AML-193 (cell line): ENCODE data around the gene ZPBP2.
A peak's percentile ranks its signal among the peaks of the same experiment; 100 is the strongest.
"Not testable (repeated sequence)": the region's sequence is repeated elsewhere in the genome, so short reads cannot be mapped to it uniquely, and the experiment has no call there.

Experiments used
- DNase-seq, 2 experiments: peaks; one replicate each; lab custom pipeline; 2025; lab: John Stamatoyannopoulos, UW

Gene ZPBP2

DNA sequence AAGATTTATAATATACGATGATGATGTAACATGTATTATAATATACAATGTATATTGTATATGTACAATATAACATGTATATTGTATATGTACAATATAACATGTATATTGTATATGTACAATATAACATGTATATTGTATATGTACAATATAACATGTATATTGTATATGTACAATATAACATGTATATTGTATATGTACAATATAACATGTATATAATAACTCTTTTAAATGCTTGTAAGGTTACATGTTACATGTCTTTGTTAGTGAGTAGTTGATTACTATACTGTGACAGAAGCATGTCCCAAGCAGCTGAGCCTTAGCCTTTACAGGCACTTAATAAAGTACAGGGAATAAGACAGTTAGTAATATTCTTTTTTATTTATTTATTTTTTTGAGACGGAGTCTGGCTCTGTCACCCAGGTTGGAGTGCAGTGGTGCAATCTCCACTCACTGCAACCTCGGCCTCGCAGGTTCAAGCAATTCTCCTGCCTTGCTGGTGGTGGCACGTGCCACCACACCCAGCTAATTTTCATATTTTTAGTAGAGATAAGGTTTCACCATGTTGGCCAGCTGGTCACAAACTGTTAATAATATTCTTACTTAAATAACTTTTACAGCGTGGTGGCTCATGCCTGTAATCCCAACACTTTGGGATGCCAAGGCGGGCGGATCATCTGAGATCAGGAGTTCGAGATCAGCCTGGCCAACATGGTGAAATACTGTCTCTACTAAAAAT, 11.9 kb upstream of the ZPBP2 start:
- DNase-seq = not testable (repeated sequence)

DNA sequence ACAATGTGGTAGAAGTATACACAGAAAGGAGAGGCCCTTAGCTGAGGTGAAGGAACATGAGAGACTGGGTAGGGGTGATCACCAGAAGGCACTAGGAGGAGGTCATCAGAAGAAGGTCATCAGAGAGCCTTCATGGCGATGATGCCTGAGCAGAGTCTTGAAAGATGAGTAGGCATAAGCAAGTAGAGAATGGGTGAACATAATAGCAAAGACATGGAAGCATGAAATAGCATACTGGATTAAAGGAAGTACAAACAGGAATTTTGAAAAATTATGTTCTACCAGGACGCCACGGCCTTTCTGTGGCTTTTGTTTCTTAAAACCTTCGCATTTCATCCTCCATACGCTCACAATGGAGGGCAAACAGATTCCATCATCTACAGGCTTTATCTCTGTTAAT, 6.8 kb upstream of the ZPBP2 start:
- DNase-seq = no peak

DNA sequence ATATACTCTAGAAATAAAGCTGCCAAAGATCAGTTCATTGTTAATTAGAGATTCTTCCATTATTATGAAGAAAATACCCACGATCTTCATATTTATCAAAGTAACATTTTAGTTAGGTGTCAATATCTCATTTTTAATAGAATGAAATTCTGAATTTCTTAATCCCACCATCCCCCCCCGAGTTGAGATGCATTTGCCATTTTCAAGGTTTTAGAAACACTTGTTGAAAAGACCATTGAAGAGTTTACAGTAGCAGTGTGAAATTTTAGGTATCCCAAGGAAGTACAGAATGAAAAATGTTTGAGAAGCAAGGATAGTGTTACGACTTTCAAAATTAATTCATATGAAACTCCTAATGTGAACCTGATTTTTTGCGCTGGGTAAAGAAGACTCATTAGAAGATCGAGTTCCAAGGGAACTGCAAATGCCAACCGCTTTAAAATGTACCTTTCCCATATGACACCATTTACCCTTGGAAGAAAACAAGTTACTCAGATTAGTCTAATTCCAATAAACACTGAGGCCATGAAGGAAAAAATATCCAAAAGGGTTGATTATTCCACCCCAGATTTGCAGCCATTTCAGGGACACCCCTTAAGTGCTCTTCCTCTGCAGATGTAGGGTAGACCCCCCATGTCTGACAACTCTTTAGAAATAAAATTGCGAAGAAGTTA, 4.6 kb upstream of the ZPBP2 start:
- no peak for DNase-seq

DNA sequence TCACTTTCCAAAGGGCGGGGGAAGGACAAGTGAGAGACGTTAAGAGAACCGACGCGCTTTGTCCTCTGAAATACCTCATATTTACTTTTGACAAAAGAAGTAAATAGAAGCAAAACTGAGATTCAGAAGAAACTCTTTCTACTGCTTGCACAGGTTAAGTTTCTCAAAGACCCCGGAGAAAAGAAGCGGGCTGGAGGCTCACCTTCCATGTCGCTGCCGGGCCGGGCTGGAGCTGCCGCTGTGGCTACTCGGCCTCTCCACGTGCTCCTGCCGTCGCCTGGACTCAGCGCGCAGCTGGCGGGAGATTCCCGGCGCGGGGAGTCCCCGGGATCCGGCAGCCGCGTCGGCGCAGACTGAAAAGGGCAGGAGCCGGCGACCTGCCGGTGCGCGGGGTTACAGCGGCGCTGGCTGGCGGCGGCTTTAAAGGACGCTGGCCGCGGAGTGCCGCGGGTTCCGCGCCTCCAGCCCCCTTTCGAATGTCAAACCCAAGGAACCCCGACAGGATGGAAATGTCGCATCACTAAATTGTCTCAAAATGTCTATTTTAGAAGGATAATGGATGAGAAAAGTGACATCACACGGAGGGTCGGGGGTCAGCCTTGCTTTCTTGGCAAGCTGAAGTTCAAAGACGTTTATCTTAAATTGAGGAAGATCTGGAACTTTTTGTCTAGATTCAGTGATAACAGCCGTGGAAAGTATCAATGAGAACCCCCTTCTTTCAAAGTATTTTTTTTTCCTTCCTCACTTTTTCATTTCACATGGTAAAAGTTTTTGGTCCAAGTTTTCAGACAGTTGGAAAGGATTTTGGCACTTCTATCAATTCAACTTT, 3.9 kb upstream of the ZPBP2 start, which contains the start of gene IKZF3:
Gene IKZF3 (minus strand): TSS at position 395 of the 829 bp plus-strand sequence. CDS start 186 bp downstream, at position 209.
- no peak for DNase-seq

DNA sequence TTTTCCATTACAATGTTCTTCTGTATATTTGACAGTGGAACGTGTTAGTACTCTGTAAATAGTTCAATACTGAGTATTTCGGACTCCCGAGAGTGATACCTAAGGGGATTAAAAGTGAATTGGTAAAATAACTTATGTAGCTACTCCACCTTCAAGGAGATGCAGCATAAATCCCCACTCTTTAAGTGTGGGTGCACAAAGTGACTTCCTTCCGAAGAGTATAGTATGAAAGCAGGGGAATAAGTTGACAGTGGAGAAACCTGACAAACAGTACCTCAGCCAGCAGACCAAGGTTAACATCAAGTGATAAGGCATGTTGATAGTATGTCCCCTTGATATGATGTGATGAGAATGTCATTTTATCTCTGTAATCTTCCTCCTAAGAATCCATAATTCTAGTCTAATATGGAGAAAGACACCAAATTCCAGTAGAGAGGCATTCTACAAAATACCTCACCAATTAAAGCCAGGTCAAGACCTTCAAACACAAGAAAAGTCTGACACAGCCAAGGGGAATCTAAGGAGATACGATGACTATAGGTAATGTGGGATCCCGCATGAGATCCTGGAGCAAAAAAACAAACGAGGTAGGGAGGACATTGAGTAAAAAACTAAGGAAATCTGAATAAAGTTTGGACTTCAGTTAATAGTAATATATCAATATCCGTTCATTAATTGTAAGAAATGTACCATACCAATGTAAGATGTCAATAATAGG, 1.8 kb upstream of the ZPBP2 start:
- no peak for DNase-seq

DNA sequence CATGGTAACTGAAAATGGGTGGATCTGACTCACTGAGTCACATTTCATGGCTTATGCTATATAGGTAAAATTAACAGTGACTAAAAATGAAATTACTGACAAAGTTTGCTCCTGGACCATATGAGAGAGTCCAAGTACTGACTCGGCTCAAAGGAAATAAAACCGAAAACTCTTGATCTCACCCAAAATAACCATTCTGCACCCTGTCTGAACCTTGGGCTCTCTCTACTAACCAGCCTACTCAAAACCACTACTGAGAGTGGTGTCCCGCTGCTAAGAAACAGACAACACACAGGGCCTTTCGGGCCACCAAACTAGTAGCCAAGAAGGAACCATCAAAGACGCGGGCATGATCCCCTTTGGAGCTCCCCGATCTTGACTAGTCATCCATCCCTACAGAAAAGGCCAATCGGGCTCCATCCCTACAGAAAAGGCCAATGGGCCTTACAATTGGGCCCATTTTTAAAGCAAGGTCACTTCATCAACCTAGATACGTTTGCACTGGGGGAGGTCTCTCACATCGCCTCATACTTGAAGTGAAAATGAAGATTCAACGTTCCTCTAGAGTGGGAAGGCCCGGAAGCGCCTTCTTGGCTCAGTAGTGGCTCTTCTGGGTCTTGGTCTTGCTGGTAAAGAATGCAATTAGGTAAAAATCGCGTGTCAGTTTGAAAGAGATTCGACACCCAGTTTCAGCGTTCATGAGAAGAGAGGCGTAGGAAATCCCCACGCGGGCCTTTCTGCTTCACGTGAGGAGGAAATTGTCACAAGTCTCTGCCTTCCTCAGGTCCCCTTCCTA, 720 bp upstream of the ZPBP2 start:
- DNase-seq = no peak

DNA sequence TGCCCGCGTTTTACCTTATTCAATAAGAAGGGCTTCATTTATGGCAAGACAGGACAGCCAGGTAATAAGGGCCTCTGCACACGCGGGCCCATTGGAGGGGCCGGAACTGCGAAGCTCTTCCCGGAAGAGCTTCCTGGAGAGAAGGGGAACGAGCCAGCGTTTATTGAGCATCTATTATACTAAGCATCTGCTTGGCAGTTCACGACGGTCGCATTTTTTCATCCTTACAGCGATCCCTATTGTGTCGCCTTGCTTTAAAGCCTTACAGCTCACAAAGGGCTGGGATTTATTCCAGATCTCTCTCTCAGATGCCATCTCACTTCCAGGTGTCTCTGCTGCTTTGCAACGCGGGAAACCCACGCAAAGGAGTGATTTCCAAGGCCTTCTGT, 546 bp downstream of the ZPBP2 start:
- DNase-seq = no peak

DNA sequence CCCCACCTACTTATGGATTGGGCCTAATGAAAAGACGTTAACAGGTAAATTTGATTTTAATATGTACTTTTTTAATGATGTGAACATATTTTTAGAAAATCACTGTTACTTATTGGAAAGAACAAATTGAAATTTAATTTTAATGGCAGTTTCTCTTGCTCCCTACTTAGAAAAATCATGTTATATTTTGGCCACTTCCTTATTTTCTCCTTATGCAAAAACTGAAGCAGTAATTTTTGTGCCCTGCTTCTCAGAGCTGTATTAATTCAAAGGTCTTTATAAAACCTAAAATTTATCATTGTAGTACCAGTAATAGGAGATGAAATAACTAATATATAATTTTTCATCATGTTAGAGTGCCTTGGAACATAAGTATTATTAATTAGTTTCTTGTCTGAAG, 2.8 kb downstream of the ZPBP2 start:
- no peak for DNase-seq

DNA sequence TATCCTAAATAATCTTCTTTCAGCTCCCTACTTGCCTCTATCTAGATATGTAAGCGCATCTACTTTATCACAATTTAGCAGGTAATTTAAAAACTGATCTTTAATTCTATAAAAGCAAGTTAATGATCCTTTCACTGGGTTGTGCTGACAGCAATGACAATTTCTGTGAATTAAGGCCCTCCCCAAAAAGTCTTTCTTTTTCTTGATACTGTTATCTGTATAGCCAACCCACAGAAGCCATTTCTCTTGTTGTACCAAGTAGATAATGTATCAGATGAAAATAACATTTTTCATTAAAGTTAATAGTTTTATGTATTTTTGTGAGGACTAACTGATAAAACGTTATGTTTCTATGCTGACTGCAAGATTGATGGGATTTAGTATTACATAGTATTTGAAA, 3.8 kb downstream of the ZPBP2 start:
- DNase-seq = no peak

DNA sequence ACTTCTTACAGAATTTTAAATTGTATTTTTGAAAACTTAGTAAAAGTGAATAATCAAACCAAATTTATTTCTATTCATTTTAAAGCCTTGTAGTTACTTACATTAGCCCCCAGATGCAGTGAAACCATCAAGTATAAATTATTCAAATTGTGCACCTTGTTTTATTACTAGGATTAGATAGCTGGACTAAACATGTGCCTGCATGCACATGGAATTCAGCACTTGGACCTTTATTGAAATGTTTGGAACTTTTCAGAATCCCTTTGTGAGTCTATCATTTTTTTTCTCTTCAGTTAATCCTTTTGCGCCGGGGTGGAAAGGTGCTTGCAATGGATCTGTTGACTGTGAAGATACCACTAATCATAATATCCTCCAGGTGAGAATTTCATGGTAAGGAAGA, 4.7 kb downstream of the ZPBP2 start:
- DNase-seq = peak; percentile 19 to 33

DNA sequence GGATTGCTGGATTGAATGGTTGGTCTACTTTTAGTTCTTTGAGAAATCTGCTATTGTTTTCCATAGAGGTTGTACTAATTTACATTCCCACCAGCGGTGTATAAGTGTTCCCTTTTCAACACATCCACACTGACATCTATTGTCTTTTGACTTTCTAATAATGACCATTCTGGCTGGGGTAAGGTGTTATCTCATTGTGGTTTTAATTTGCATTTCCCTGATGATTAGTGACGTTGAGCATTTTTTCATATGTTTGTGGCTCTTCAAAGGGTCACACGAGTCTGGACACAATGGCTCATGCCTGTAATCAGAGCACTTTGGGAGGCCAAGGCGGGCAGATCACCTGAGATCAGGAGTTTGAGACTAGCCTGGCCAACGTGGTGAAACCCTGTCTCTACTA, 18.1 kb downstream of the ZPBP2 start:
- DNase-seq = not testable (repeated sequence)

DNA sequence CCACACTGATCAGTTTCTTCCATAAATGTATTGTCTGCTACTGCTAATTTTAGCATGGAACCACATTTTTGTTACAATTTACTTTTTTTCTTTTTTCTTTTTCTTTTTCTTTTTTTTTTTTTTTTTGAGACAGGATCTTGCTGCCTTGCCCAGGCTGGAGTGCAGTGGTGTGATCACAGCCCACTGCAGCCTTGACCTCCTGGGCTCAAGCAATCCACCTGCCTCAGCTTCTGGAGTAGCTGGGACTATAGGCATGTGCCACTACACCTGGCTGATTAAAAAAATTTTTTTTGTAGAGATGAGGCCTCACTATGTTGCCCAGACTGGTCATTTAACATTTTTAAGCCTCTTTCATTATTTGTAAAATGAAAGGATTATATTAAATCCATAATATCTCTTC, 19.1 kb downstream of the ZPBP2 start:
- no peak for DNase-seq

DNA sequence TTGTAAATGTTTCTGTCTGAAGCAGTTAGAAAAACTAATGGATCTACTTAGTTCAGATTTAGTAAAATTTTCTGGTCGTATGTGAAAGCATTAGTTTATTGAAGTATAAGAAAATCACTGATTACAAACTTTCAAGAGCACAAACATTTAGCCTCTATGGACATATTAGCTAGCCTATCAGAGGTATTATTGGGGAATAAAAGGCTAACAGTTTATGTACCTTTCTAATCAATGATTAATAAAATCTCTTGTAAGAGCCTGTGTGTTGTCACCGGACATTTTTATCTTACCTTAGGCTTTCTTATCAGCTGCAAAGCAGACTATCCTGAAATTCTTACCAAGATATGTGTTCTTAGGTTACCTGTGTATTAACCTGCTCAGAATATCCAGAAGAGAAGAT, 21.2 kb downstream of the ZPBP2 start:
- no peak for DNase-seq

DNA sequence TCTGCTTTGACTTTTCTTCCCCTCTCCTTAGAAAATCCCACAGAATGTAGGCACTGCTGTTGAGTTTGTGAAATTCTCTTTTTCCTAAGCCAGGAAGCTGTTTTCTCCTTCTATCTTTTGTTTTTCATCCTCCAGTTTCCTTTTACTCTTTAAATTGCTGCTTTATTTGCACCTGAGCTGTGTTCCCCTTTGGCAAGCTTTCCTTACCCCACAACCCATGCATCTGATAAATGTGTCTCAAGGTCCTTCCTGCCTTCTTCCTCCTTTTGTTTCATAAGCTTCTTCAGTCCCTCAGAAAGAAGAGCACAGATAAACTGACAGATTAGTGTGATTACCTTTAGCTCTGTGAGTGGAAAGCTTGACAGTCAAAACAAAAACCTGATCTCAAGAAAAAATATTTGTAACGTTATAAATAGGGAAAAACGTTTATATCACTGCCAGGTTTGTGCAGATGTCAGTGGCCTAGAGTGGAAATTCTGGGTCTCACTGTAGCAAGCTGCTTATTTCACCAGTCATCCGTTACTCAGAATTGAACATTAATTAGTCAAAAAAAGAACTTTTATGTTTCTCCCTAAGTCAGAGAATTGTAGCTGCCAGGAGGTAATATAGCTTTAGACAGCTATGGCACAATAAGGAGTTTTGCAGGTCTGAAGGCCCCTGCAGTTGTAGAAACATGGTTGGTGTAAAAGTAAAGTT, 26.8 kb downstream of the ZPBP2 start:
- DNase-seq = peak in 1 of 2 experiments; percentile 9

DNA sequence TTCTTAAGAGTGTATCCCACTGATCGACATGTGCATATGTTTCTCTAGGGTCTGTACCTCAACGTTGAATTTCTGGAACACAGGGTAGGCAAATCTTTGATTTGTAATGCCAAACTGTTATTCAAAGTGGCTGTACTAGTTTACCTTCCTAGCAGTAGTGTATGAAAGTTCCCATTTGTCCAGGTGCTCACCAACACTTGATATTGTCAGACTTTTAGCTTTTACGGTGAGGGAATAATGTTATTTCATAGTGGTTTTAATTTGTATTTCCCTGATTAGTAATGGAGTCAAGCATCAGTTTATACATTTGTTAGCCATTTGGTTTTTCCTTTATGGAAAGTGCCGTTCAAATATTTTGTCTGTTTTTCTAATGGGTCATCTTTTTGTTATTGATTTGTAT, 30.1 kb downstream of the ZPBP2 start:
- DNase-seq = no peak

DNA sequence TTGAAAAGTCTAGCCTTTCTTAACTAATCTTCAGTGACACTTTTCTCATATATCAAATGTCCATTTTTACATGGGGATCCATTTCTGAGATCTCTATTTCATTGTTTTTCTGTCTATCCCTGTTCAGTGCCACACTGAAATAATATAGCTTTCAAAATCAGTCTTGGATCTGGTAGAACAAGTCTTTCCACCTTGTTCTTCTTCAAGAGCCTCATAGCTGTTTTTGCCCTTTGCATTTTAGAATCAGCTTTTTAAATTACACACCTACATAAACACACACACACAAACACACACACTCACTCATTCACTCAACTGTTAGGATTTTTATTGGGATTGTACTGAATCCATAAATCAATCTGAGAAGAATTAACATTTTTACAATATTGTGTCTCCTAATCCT, 31.2 kb downstream of the ZPBP2 start:
- DNase-seq = no peak

DNA sequence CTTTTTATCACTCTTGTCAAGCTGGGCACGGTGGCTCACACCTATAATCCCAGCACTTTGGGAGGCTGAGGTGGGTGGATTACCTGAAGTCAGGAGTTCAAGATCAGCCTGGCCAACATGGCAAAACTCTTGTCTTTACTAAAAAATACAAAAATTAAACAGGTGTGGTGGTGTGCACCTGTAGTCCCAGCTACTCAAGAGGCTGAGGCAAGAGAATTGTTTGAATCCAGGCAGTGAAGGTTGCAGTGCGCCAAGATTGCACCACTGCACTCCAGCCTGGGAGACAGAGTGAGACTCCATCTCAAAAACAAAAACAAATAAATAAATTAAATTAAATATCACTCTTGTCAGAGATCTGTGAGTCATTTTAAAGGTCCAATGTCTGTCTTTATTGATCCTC, 34.0 kb downstream of the ZPBP2 start:
- not testable (repeated sequence) for DNase-seq

DNA sequence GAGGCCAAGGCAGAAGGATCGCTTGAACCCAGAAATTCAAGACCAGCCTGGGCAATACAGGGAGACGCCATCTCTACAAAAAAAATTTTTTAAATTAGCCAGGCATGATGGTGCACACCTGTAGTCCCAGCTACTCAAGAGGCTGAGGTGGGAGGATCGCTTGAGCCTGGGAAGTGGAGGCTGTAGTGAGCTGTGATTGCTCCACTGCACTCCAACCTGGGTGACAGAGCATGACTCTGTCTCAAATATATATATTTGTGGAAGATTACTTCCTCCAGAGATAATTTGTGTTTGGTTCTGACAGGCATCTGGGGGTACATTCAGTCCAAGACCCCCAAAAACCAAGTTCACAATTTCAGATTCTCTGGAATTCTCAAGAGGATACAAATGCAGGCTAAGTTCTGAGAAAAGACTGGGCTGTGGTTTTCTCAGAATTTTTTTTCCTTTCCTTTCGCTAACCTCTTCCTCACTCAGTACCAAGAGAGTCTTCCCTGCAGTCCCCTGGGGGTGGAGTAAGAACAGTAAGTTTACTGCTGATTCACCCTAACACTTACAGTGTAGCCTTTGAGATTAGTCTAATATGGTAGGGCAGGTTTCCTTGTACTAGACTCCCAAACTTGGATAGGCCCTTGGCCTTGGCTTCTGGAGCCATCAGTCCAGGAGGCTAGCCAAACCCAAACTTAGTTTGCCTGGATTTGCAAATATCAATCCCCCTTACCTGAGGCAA, 35.3 kb downstream of the ZPBP2 start:
- peak; percentile 64 to 65 for DNase-seq

DNA sequence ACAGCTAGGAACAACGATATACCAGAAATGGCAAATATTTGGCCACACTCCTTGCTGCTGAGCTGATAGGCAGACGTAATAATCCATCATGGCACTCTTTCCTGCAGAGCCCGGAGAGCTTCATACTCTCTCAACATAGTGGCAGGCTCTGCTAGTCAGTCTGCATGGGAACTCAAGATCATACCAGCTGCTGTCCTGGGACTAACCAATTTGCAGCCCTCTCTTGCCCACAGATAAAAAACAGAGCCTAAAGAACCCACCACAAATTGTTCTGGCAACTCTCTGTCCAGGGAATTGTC, 36.9 kb downstream of the ZPBP2 start:
- DNase-seq = no peak

DNA sequence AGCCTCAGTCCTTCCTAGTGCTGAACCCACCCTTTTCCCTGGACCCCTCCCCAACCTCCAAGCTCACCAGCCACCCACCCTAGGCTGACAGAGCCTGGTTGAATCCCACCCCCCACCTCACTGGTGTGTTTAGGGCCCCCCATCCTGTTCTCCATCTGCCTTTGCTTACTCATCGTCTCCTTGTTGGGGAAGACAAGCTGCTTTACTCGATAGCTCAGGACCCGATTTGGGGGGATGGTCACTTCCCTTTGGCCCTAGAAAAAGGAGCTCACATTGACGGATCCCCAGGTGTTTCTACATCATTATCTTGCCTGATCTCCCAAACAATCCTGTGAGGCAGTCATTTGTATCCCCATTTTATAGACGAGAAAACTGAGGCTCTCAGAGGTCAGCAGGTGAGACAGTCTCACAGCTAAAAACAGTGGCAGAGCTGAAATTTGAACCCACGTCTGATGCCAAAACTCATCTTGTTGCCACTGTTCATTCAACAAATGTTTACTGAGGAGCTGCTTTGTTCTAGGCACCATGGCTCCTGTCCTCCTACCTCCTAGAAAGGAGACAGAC, 40.9 kb downstream of the ZPBP2 start:
- no peak for DNase-seq
